Mesenchymal stem cell (in vitro differentiated cells and primary cell): ENCODE results near the gene HNRNPM.

Source experiments
- DNase-seq: peaks from one replicate; pipeline ENCODE4 v3.0.0-alpha.2; 2013
- H2AFZ ChIP-seq: one replicate; pipeline ENCODE4 v1.6.1; 2013; ENCODE audit warnings: low read depth, mild to moderate bottlenecking, control low read depth, inconsistent platforms, low read length, moderate library complexity
- H2AK5ac ChIP-seq: 2 replicates; pipeline ENCODE4 v1.6.1; 2013; ENCODE audit warnings: low read length, moderate library complexity, mild to moderate bottlenecking, inconsistent platforms; ENCODE audit not compliant: severe bottlenecking
- H2BK120ac ChIP-seq: one replicate; pipeline ENCODE4 v1.6.1; 2013; ENCODE audit warnings: low read depth, mild to moderate bottlenecking, inconsistent platforms, low read length, moderate library complexity
- H2BK12ac ChIP-seq, 2 experiments: one replicate each; pipeline ENCODE4 v1.6.1; 2013; ENCODE audit warnings: inconsistent platforms in 2 of 2, low read length in 2 of 2, mild to moderate bottlenecking in 2 of 2, moderate library complexity in 2 of 2, control low read depth in 1 of 2
- H2BK15ac ChIP-seq: one replicate; pipeline ENCODE4 v1.6.1; 2013; ENCODE audit warnings: mild to moderate bottlenecking, low read depth, inconsistent platforms; ENCODE audit not compliant: poor library complexity, severe bottlenecking
- H2BK5ac ChIP-seq: 2 replicates; pipeline ENCODE4 v1.6.1; 2013; ENCODE audit warnings: low read depth, mild to moderate bottlenecking, low read length, control low read depth, inconsistent platforms; ENCODE audit not compliant: poor library complexity, severe bottlenecking
- H3K14ac ChIP-seq, 2 experiments: one replicate each; pipeline ENCODE4 v1.6.1; 2013; ENCODE audit warnings: inconsistent platforms in 2 of 2, low read length in 2 of 2, control low read depth in 1 of 2, mild to moderate bottlenecking in 1 of 2, moderate library complexity in 1 of 2
- H3K18ac ChIP-seq, 2 experiments: one replicate each; pipeline ENCODE4 v1.6.1; 2013; ENCODE audit warnings: inconsistent platforms in 2 of 2, low read length in 2 of 2, control low read depth in 1 of 2, low read depth in 1 of 2, mild to moderate bottlenecking in 1 of 2
- H3K23ac ChIP-seq, 2 experiments: one replicate each; pipeline ENCODE4 v1.6.1; 2013; ENCODE audit warnings: inconsistent platforms in 2 of 2, low read length in 2 of 2, mild to moderate bottlenecking in 2 of 2, moderate library complexity in 2 of 2, control low read depth in 1 of 2
- H3K27ac ChIP-seq: 2 replicates; pipeline ENCODE4 v1.5.1; 2013; ENCODE audit warnings: mild to moderate bottlenecking, moderate library complexity, low read length, control low read depth, inconsistent platforms; ENCODE audit not compliant: poor library complexity, severe bottlenecking
- H3K27me3 ChIP-seq, 2 experiments: 2 replicates each; pipeline versions ENCODE4 v1.6.1 to v1.7.0; 2013; ENCODE audit warnings: low read length in 2 of 2, mild to moderate bottlenecking in 2 of 2, moderate library complexity in 2 of 2, control low read depth in 1 of 2, inconsistent platforms in 1 of 2; ENCODE audit not compliant: control insufficient read depth in 1 of 2, insufficient read depth in 1 of 2
- H3K36me3 ChIP-seq, 2 experiments: 2 replicates each; pipeline versions ENCODE4 v1.6.1 to v1.7.0; 2013; ENCODE audit warnings: low read length in 2 of 2, control low read depth in 1 of 2, inconsistent platforms in 1 of 2, low read depth in 1 of 2, mild to moderate bottlenecking in 1 of 2; ENCODE audit not compliant: insufficient read depth in 2 of 2, control insufficient read depth in 1 of 2
- H3K4ac ChIP-seq, 2 experiments: one replicate each; pipeline ENCODE4 v1.6.1; 2013; ENCODE audit warnings: inconsistent platforms in 2 of 2, low read length in 2 of 2, mild to moderate bottlenecking in 2 of 2, moderate library complexity in 2 of 2, control low read depth in 1 of 2, low read depth in 1 of 2
- H3K4me1 ChIP-seq: 2 replicates; pipeline ENCODE4 v1.6.1; 2013; ENCODE audit warnings: low read depth, low read length, control low read depth; ENCODE audit not compliant: control insufficient read depth, insufficient read depth
- H3K4me2 ChIP-seq: 2 replicates; pipeline ENCODE4 v1.6.1; 2013; ENCODE audit warnings: low read length, mild to moderate bottlenecking, inconsistent platforms; ENCODE audit not compliant: poor library complexity, severe bottlenecking
- H3K4me3 ChIP-seq, 2 experiments: 2 replicates each; pipeline versions ENCODE4 v1.5.1 to v1.7.0; 2013; ENCODE audit warnings: low read length in 2 of 2, mild to moderate bottlenecking in 2 of 2, control low read depth in 1 of 2, low read depth in 1 of 2; ENCODE audit not compliant: insufficient read depth in 1 of 2
- H3K79me1 ChIP-seq: replicated peaks from 2 replicates; pipeline ENCODE4 v1.6.1; 2013; ENCODE audit warnings: mild to moderate bottlenecking, control low read depth, low read length, inconsistent platforms; ENCODE audit not compliant: poor library complexity, severe bottlenecking
- H3K9ac ChIP-seq: 2 replicates; pipeline ENCODE4 v1.7.0; 2013; ENCODE audit warnings: mild to moderate bottlenecking, low read length, moderate library complexity
- H3K9me3 ChIP-seq: 2 replicates; pipeline ENCODE4 v1.7.0; 2013; ENCODE audit warnings: mild to moderate bottlenecking, low read length; ENCODE audit not compliant: control insufficient read depth
- H4K8ac ChIP-seq: one replicate; pipeline ENCODE4 v1.6.1; 2013; ENCODE audit warnings: inconsistent platforms, mild to moderate bottlenecking, low read length, moderate library complexity
- H4K91ac ChIP-seq: one replicate; pipeline ENCODE4 v1.6.1; 2013; ENCODE audit warnings: mild to moderate bottlenecking, low read length, inconsistent platforms
- WGBS: methylation state at CpG from one replicate; pipeline ENCODE4 v1.1.7; 2013; ENCODE audit warnings: mixed read lengths; 5-methylcytosine and 5-hydroxymethylcytosine counted together

Gene HNRNPM

DNA sequence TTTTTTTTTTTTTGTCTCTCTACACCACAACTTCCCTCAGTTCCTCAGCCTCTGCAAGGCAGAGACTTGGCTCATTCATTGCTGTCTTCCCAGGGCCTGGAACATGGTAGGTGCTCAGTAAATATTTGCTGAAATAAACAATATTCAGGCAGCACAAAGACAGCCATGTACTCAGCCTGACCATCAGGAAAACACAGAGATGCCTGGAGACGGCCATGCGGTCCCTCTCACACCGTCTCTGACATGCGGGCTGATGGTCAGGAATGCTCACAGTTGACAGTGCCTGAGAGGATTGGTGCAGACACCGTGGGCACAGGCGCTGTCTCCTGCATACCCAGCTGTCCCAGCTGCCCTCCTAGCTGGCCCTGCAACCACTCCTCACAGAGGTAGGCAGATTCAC lies 56.7 kb downstream of the HNRNPM start:
- no peaks in the 10 kb centered on the region for H3K9me3 ChIP-seq
- H3K79me1 ChIP-seq: no peaks in the 10 kb centered on the region
- no peak for DNase-seq
- H3K27me3 ChIP-seq: peaks cover 0 to 4% of the 10 kb centered on the region in 2 experiments
- WGBS: 90% methylated on average over 4 of the region's 6 CpGs
- H4K91ac ChIP-seq: no peak overlapping the region
- peaks cover 20% of the 10 kb centered on the region for H3K4me1 ChIP-seq
- no peak overlapping the region for H2BK5ac ChIP-seq
- H4K8ac ChIP-seq: no peak overlapping the region
- no peak overlapping the region for H3K23ac ChIP-seq
- no peaks in the 10 kb centered on the region for H3K36me3 ChIP-seq
- no peak overlapping the region for H2AK5ac ChIP-seq
- H3K4ac ChIP-seq: no peak overlapping the region
- H3K4me3 ChIP-seq: no peak overlapping the region
- no peak overlapping the region for H3K4me2 ChIP-seq
- no peak overlapping the region for H2AFZ ChIP-seq
- H3K18ac ChIP-seq: no peak overlapping the region
- no peak overlapping the region for H2BK15ac ChIP-seq
- H2BK120ac ChIP-seq: no peak overlapping the region
- no peak overlapping the region for H3K9ac ChIP-seq
- no peak overlapping the region for H3K27ac ChIP-seq
- H2BK12ac ChIP-seq: no peak overlapping the region
- peak overlapping the region in 1 of 2 experiments; percentile 58 for H3K14ac ChIP-seq

GRCh38 chr19:8501981-8502380 lies 57.2 kb downstream of the HNRNPM start:
- Histone ChIP-seq H3K4me3 (no peak overlapping the region), H3K14ac (no peak overlapping the region), H2AFZ (no peak overlapping the region), H4K91ac (no peak overlapping the region), H2BK12ac (no peak overlapping the region), H4K8ac (no peak overlapping the region), H2BK15ac (no peak overlapping the region), H3K36me3 (no peaks in the 10 kb centered on the region), H3K4me2 (no peak overlapping the region), H3K27ac (no peak overlapping the region), H3K4me1 (peaks cover 20% of the 10 kb centered on the region), H2BK120ac (no peak overlapping the region), H3K18ac (no peak overlapping the region), H2AK5ac (no peak overlapping the region), H3K79me1 (no peaks in the 10 kb centered on the region), H3K27me3 (peaks cover 0 to 4% of the 10 kb centered on the region in 2 experiments), H3K4ac (no peak overlapping the region), H2BK5ac (no peak overlapping the region), H3K23ac (no peak overlapping the region), H3K9me3 (no peaks in the 10 kb centered on the region), H3K9ac (no peak overlapping the region)
- WGBS: 80% methylated on average over 14 of the region's 14 CpGs
- DNase-seq: no peak

DNA sequence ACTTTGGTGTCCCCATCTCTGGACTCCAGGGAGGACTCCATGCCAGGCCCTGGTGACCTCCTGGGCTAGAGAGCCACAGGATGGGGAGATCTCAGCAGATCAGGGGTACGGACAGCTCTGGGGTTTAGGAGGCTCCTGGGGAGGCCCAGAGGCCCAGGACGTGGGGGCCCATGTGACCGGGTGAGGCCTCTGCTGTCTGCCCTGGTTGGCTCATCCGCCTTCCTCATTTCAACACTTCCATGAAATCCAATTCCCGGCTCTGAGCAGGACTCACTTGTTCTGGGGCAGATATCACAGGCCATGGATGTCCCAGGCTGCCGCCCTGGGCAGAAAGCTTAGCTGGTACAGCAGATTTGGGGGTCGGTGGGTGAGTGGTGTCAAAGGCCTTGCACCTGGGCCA lies 58.7 kb downstream of the HNRNPM start:
- H2BK12ac ChIP-seq: no peak overlapping the region
- H3K27me3 ChIP-seq: peaks cover 0 to 4% of the 10 kb centered on the region in 2 experiments
- no peak overlapping the region for H2BK120ac ChIP-seq

GRCh38 chr19:8504171-8504570 lies 59.4 kb downstream of the HNRNPM start:
- Histone ChIP-seq H2AFZ (no peak overlapping the region), H3K27ac (no peak overlapping the region), H2BK120ac (no peak overlapping the region), H3K79me1 (no peaks in the 10 kb centered on the region), H4K91ac (no peak overlapping the region), H3K18ac (no peak overlapping the region), H3K27me3 (peaks cover 0 to 4% of the 10 kb centered on the region in 2 experiments), H4K8ac (no peak overlapping the region), H2AK5ac (no peak overlapping the region), H3K4ac (no peak overlapping the region), H3K9me3 (no peaks in the 10 kb centered on the region), H3K4me1 (peaks cover 20% of the 10 kb centered on the region), H3K4me3 (no peak overlapping the region), H3K9ac (no peak overlapping the region), H3K4me2 (no peak overlapping the region), H2BK12ac (no peak overlapping the region), H3K23ac (no peak overlapping the region), H3K36me3 (peaks cover 0 to 7% of the 10 kb centered on the region in 2 experiments), H2BK15ac (no peak overlapping the region), H2BK5ac (no peak overlapping the region), H3K14ac (no peak overlapping the region)
- 92% methylated on average over 7 of the region's 7 CpGs for WGBS
- no peak for DNase-seq

More for the DNA sequence above, 58.7 kb downstream of the HNRNPM start:
- Histone ChIP-seq H3K36me3 (peaks cover 0 to 3% of the 10 kb centered on the region in 2 experiments), H2AK5ac (no peak overlapping the region), H3K27ac (no peak overlapping the region), H3K79me1 (no peaks in the 10 kb centered on the region), H3K9me3 (no peaks in the 10 kb centered on the region), H2AFZ (no peak overlapping the region), H3K4me2 (no peak overlapping the region), H3K4me1 (peaks cover 20% of the 10 kb centered on the region), H3K23ac (no peak overlapping the region), H3K4me3 (no peak overlapping the region), H3K14ac (no peak overlapping the region), H3K18ac (no peak overlapping the region), H3K4ac (no peak overlapping the region), H4K91ac (no peak overlapping the region), H3K9ac (no peak overlapping the region), H2BK5ac (no peak overlapping the region), H4K8ac (no peak overlapping the region), H2BK15ac (no peak overlapping the region)
- DNase-seq: no peak
- 98% methylated on average over 7 of the region's 7 CpGs for WGBS
